ENCODE measurements around the gene CPB2. TPM values are rescaled to one million over a fixed set of nuclear protein-coding genes. Genes with fewer than 3 reads are reported as not detected.

CPB2 gene
- total RNA-seq, 1 donor from 2014 or later, result under 0.01 TPM

Other genes starting within 250 kb of the CPB2 start
- 7.3 and 8.2 TPM in 2 replicates for gene ZC3H13, start 52.3 kb downstream of the CPB2 start, total RNA-seq
- under 0.01 and 0.39 TPM in 2 replicates for gene LCP1, start 77.1 kb upstream of the CPB2 start, total RNA-seq
- gene LRRC63, start 106.9 kb upstream of the CPB2 start, total RNA-seq, result under 0.01 TPM in 1 of 2 replicates, not detected in the other

All from dermis microvascular lymphatic vessel endothelial cell (primary cell).